ENCODE results near the gene CDK5. TPM values are rescaled to one million over a fixed set of nuclear protein-coding genes. Genes with fewer than 3 reads are reported as not detected.
A peak's percentile ranks its signal among the peaks of the same experiment; 100 is the strongest.
"Not testable (repeated sequence)": the region's sequence is repeated elsewhere in the genome, so short reads cannot be mapped to it uniquely, and the experiment has no call there.

CDK5 gene
- total and polyA plus RNA-seq, 10 of the 15 experiments (the other 5 are each of a cell fraction or from before 2014, with no cell fraction given), result 1.5 to 33.4 (median 21.6) TPM

DNA sequence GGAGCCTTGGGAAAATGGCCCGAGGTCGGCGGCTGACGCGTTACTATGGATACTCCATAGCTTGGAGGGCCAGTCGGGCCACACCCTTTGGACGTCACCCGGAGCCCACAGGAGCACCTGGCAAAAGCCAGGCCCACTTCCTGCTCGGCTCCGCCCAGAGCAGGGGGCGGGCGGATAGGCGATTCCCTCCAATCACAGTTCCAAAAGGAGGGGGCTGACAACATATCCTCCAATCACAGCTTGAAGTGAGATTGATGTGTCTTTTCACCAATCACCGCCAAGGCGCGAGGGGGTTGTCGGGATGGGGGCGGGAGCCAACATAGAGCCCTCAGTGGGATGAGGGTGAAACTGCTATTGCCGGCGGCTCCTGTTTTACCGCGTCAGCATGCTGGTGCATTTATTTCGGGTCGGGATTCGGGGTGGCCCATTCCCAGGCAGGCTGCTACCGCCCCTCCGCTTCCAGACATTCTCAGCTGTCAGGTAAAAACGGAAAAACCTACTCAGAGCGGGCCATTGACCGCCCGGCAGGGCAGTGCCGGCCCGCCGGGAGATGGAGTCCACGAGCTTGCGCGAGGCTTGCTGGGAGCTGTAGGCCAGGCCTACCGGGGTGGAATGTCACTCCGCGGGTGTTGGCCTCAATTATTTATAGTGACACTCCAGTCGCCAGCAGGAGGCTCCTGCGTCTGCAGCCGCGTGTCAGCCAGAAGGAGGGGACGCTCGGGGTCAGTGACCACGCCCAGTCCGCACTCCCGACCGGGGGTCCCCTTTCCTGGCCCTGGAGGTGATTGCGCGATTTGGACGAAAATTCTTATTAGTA is 29.4 kb downstream of the CDK5 start, which contains the start of gene ABCB8 (continued):
- TF ChIP-seq NR2C2 (IDR thresholded peaks at IDR 0.05; ENCODE audit: borderline replicate concordance, control insufficient read depth, insufficient read length, low read depth), result no peak
- TF ChIP-seq, protein P1, sequence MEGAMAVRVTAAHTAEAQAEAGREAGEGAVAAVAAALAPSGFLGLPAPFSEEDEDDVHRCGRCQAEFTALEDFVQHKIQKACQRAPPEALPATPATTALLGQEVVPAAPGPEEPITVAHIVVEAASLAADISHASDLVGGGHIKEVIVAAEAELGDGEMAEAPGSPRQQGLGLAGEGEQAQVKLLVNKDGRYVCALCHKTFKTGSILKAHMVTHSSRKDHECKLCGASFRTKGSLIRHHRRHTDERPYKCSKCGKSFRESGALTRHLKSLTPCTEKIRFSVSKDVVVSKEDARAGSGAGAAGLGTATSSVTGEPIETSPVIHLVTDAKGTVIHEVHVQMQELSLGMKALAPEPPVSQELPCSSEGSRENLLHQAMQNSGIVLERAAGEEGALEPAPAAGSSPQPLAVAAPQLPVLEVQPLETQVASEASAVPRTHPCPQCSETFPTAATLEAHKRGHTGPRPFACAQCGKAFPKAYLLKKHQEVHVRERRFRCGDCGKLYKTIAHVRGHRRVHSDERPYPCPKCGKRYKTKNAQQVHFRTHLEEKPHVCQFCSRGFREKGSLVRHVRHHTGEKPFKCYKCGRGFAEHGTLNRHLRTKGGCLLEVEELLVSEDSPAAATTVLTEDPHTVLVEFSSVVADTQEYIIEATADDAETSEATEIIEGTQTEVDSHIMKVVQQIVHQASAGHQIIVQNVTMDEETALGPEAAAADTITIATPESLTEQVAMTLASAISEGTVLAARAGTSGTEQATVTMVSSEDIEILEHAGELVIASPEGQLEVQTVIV (IDR thresholded peaks at IDR 0.05; ENCODE audit: borderline replicate concordance, partially characterized antibody), result peak; percentile 81
- TF ChIP-seq ATF7 (IDR thresholded peaks at IDR 0.05; ENCODE audit: low read depth), result no peak; the same call in none of the 2 replicates

DNA sequence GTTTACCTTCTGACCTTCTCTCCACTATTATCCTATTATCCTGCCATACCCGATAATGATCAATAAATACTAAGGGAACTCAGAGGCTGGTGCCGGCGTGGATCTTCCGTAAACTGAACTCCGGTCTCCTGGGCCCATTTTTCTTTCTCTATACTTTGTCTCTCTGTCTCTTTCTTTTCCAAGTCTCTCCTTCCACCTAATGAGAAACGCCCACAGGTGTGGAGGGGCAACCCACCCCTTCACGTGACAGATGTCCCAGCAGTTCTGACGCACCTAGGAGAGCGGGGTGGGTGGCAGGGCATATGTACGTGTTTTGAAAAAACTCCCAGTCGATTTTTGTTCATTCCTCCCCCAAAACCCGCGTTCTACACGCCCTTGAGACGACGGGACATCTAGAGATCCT is 30.0 kb downstream of the CDK5 start:
- H3K27me3 ChIP-seq (replicated peaks in 1 of 2; ENCODE audit: control insufficient read depth in 2 of 2, insufficient read depth in 2 of 2, low read length in 1 of 2); H3K79me2 ChIP-seq (ENCODE audit: control insufficient read depth, insufficient read depth, low read length); H3K9ac ChIP-seq (ENCODE audit: control insufficient read depth, insufficient read depth, low read length); H3K36me3 ChIP-seq (ENCODE audit: control insufficient read depth in 2 of 2, insufficient read depth in 2 of 2, low read length in 1 of 2); H3K27ac ChIP-seq (ENCODE audit: control insufficient read depth, insufficient read depth); H4K20me1 ChIP-seq (ENCODE audit: control insufficient read depth, insufficient read depth); H3K9me3 ChIP-seq (replicated peaks; ENCODE audit: control insufficient read depth, insufficient read depth, low read length); FAIRE-seq; in situ Hi-C loops (cut with MboI); DNase-seq (ENCODE audit: low read depth, low spot score); BruUV-seq (replicated peaks); H3K4me1 ChIP-seq (ENCODE audit: control insufficient read depth, insufficient read depth, low read length): not testable (repeated sequence)
- intact Hi-C loops (cut with micrococcal nuclease; ENCODE audit: unreplicated experiment), result loop anchor here (1.0 to 2.0 kb wide), 3 partner anchors 31 to 83 kb away; partner anchors contain the start of gene TMUB1
- Histone ChIP-seq H3K4me3 (peak overlapping the region; percentile 81), H3K4me2 (ENCODE audit: control insufficient read depth, insufficient read depth) (peak overlapping the region; percentile 32), H2AFZ (ENCODE audit: control insufficient read depth, low read depth, low read length) (peak overlapping the region; percentile 52)
- CTCF ChIA-PET, result interaction anchor here (0.7 to 6.0 kb wide), 11 partner anchors 9 to 249 kb away, joined by 3 to 35 read pairs (median 5); partner anchors contain the start of gene CDK5
- POLR2A ChIA-PET, result interaction anchor here (0.5 to 2.4 kb wide), 5 partner anchors 31 to 1844 kb away, joined by 3 to 14 read pairs (median 3); partner anchors contain the start of genes FASTK and TMUB1
- SMC1A ChIA-PET (ENCODE audit: uncharacterized antibody, unreplicated experiment), result interaction anchor here (0.7 to 2.3 kb wide), 7 partner anchors 17 to 748 kb away, joined by 3 to 16 read pairs (median 5); partner anchors contain the start of genes ABCF2 and AGAP3
- TF ChIP-seq, protein P2, sequence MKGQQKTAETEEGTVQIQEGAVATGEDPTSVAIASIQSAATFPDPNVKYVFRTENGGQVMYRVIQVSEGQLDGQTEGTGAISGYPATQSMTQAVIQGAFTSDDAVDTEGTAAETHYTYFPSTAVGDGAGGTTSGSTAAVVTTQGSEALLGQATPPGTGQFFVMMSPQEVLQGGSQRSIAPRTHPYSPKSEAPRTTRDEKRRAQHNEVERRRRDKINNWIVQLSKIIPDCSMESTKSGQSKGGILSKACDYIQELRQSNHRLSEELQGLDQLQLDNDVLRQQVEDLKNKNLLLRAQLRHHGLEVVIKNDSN (IDR thresholded peaks at IDR 0.05; ENCODE audit: borderline replicate concordance, extremely low read length, insufficient read depth, low read depth, low read length), result peak; percentile 17
- TF ChIP-seq RAD51 (IDR thresholded peaks at IDR 0.05) (peak; percentile 59), BHLHE40 (IDR thresholded peaks at IDR 0.05; ENCODE audit: borderline replicate concordance in 1 of 2, low read depth in 2 of 2, low read length in 1 of 2) (peak; percentile 44 to 81; a peak in 3 of 4 replicates)
- ATAC-seq, result peak; percentile 3
- WGBS (ENCODE audit: insufficient coverage, insufficient replicate concordance, low lambda C conversion rate, missing lambda C conversion rate), result 11% methylated on average over 16 of the region's 16 CpGs
- RAD21 ChIA-PET (ENCODE audit: unreplicated experiment), result interaction anchor here (0.8 to 1.5 kb wide), 8 partner anchors 17 to 81 kb away, joined by 3 to 10 read pairs (median 3); partner anchors contain the start of gene FASTK
